ENCODE data around the gene CA12. TPM values are rescaled to one million over a fixed set of nuclear protein-coding genes. Genes with fewer than 3 reads are reported as not detected.

The CA12 gene
- total RNA-seq, 1 donor from 2014 or later, result 5.5 TPM

GRCh38 chr15:63402498-63403253, 21.0 kb upstream of the CA12 start:
- DNase-seq (ENCODE audit: extremely low read depth, low read depth, low spot score), result no peak

- no peak for DNase-seq (ENCODE audit: extremely low read depth, low read depth, low spot score)
Measured at GRCh38 chr15:63401714-63402497, 20.3 kb upstream of the CA12 start.

- DNase-seq (ENCODE audit: extremely low read depth, low read depth, low spot score), result no peak
Measured at GRCh38 chr15:63401078-63401477, 19.4 kb upstream of the CA12 start.

GRCh38 chr15:63398456-63398855, 16.8 kb upstream of the CA12 start:
- no peak for DNase-seq (ENCODE audit: extremely low read depth, low read depth, low spot score)

GRCh38 chr15:63396152-63396928, 14.7 kb upstream of the CA12 start:
- DNase-seq (ENCODE audit: extremely low read depth, low read depth, low spot score), result no peak

GRCh38 chr15:63395730-63396151, 14.1 kb upstream of the CA12 start:
- DNase-seq (ENCODE audit: extremely low read depth, low read depth, low spot score), result no peak

- no peak for DNase-seq (ENCODE audit: extremely low read depth, low read depth, low spot score)
Measured at GRCh38 chr15:63392361-63393009, 10.8 kb upstream of the CA12 start.

- DNase-seq (ENCODE audit: extremely low read depth, low read depth, low spot score), result no peak
Measured at GRCh38 chr15:63391669-63392360, 10.2 kb upstream of the CA12 start.

- DNase-seq (ENCODE audit: extremely low read depth, low read depth, low spot score), result no peak
Measured at GRCh38 chr15:63390689-63391088, 9.0 kb upstream of the CA12 start.

GRCh38 chr15:63389902-63390670, 8.4 kb upstream of the CA12 start:
- no peak for DNase-seq (ENCODE audit: extremely low read depth, low read depth, low spot score)

GRCh38 chr15:63388511-63388910, 6.9 kb upstream of the CA12 start:
- no peak for DNase-seq (ENCODE audit: extremely low read depth, low read depth, low spot score)

GRCh38 chr15:63387748-63388493, 6.3 kb upstream of the CA12 start:
- DNase-seq (ENCODE audit: extremely low read depth, low read depth, low spot score), result no peak

GRCh38 chr15:63385911-63386531, 4.4 kb upstream of the CA12 start:
- DNase-seq (ENCODE audit: extremely low read depth, low read depth, low spot score), result no peak

- no peak for DNase-seq (ENCODE audit: extremely low read depth, low read depth, low spot score)
Measured at GRCh38 chr15:63384906-63385305, 3.3 kb upstream of the CA12 start.

GRCh38 chr15:63382966-63383710, 1.5 kb upstream of the CA12 start:
- DNase-seq (ENCODE audit: extremely low read depth, low read depth, low spot score), result no peak

GRCh38 chr15:63380808-63381282, 801 bp downstream of the CA12 start:
- DNase-seq (ENCODE audit: extremely low read depth, low read depth, low spot score), result no peak

- DNase-seq (ENCODE audit: extremely low read depth, low read depth, low spot score), result no peak
Measured at GRCh38 chr15:63380151-63380807, 1.4 kb downstream of the CA12 start.
